Thyroid gland (tissue), 4 donors: ENCODE measurements around the gene MYOM3.

Source experiments
- CTCF ChIP-seq, 6 experiments: fragments of 200-600 bp in 3 of 6; fragments of 450-650 bp in 3 of 6; sonication (generic) in 3 of 6; IDR thresholded peaks; one replicate each; pipeline ENCODE4 v1.5.1; 2016 to 2019; ENCODE audit warnings: antibody characterized with exemption in 6 of 6, mild to moderate bottlenecking in 2 of 6, inconsistent platforms in 1 of 6, moderate library complexity in 1 of 6
- POLR2A ChIP-seq, 2 donors: fragments of 450-650 bp; IDR thresholded peaks; one replicate each; pipeline ENCODE4 v1.6.1; 2017; ENCODE audit warnings: antibody characterized with exemption in 2 of 2, mild to moderate bottlenecking in 2 of 2, moderate library complexity in 1 of 2

- TF ChIP-seq CTCF (IDR thresholded peaks at IDR 0.05) (no peak), POLR2A (IDR thresholded peaks at IDR 0.05) (no peak)
Measured at GRCh38 chr1:24060482-24060881, 51.5 kb downstream of the MYOM3 start.
